SK-N-SH (cell line): ENCODE data around the gene ATP2B3. TPM values are rescaled to one million over a fixed set of nuclear protein-coding genes. Genes with fewer than 3 reads are reported as not detected.

ENCODE experiments used
- CTCF ChIA-PET: fragments of 300-600, 350-600 bp; formaldehyde crosslinking; extraction: SDS; loops from one replicate; lab custom pipeline; 2021; lab: Yijun Ruan, JAX
- POLR2A ChIA-PET: fragments of 350-600 bp; sonication (Branson Sonifier 250); formaldehyde crosslinking; extraction: SDS; loops from one replicate; lab custom pipeline; 2020; ENCODE audit warnings: antibody characterized with exemption, inconsistent platforms; lab: Yijun Ruan, JAX
- DNase-seq: peaks from one replicate; pipeline ENCODE4 v3.0.0; 2012
- H2AFZ ChIP-seq: fragments of 200-600 bp; sonication (generic); 2 replicates; pipeline ENCODE4 v1.8.1; 2016; ENCODE audit warnings: antibody characterized with exemption, mild to moderate bottlenecking, low read depth
- H3F3A ChIP-seq: fragments of 200-600 bp; sonication (generic); replicated peaks from 2 replicates; pipeline ENCODE3; 2016; ENCODE audit warnings: antibody characterized with exemption, mild to moderate bottlenecking; ENCODE audit not compliant: insufficient read depth
- H3K27ac ChIP-seq, 2 experiments: fragments of 200-500 bp in 1 of 2; fragments of 200-600 bp in 1 of 2; sonication (Bioruptor generic) in 1 of 2; sonication (generic), shearing (Covaris generic) in 1 of 2; 2 replicates each; pipeline versions ENCODE4 v1.5.1 to v1.6.1; 2014 to 2016; ENCODE audit warnings: low read depth in 2 of 2, inconsistent platforms in 1 of 2, low read length in 1 of 2, mild to moderate bottlenecking in 1 of 2, mixed read lengths in 1 of 2
- H3K27me3 ChIP-seq: fragments of 200-600 bp; sonication (generic), shearing (Covaris generic); 2 replicates; pipeline ENCODE4 v1.6.1; 2016; ENCODE audit warnings: mixed run types; ENCODE audit not compliant: insufficient read depth
- H3K36me3 ChIP-seq, 2 experiments: fragments of 200-500 bp in 1 of 2; fragments of 200-600 bp in 1 of 2; sonication (Bioruptor generic) in 1 of 2; sonication (generic) in 1 of 2; replicated peaks in 1 of 2; 2 replicates each; pipeline versions ENCODE3 to v1.5.1; 2014 to 2016; ENCODE audit warnings: low read length in 1 of 2, mild to moderate bottlenecking in 1 of 2; ENCODE audit not compliant: insufficient read depth in 2 of 2, control insufficient read depth in 1 of 2
- H3K4me1 ChIP-seq, 2 experiments: fragments of 200-500 bp in 1 of 2; fragments of 200-600 bp in 1 of 2; sonication (Bioruptor generic) in 1 of 2; sonication (generic), shearing (Covaris generic) in 1 of 2; 2 replicates each; pipeline versions ENCODE4 v1.5.1 to v1.6.1; 2014 to 2016; ENCODE audit warnings: low read depth in 1 of 2, low read length in 1 of 2, mixed run types in 1 of 2; ENCODE audit not compliant: insufficient read depth in 2 of 2, control insufficient read depth in 1 of 2
- H3K4me2 ChIP-seq: fragments of 200-600 bp; sonication (generic), shearing (Covaris generic); 2 replicates; pipeline ENCODE4 v1.6.1; 2017; ENCODE audit warnings: mixed run types
- H3K4me3 ChIP-seq, 2 experiments: fragments of 200-500 bp in 1 of 2; fragments of 200-600 bp in 1 of 2; sonication (Bioruptor generic) in 1 of 2; sonication (generic), shearing (Covaris generic) in 1 of 2; 2 replicates each; pipeline versions ENCODE4 v1.5.1 to v1.8.1; 2014 to 2016; ENCODE audit warnings: low read depth in 2 of 2, inconsistent platforms in 1 of 2, low read length in 1 of 2, mild to moderate bottlenecking in 1 of 2, mixed read lengths in 1 of 2, moderate library complexity in 1 of 2
- H3K79me2 ChIP-seq: fragments of 200-600 bp; sonication (generic); 2 replicates; pipeline ENCODE4 v1.8.1; 2017; ENCODE audit warnings: mild to moderate bottlenecking; ENCODE audit not compliant: insufficient read depth
- H3K9ac ChIP-seq: fragments of 200-600 bp; sonication (generic); 2 replicates; pipeline ENCODE4 v1.6.1; 2017; ENCODE audit warnings: mixed run types
- H3K9me2 ChIP-seq: fragments of 200-600 bp; sonication (generic); 2 replicates; pipeline ENCODE4 v1.6.1; 2017; ENCODE audit warnings: mixed run types
- H3K9me3 ChIP-seq: fragments of 200-600 bp; sonication (generic); 2 replicates; pipeline ENCODE4 v1.6.1; 2017; ENCODE audit warnings: mixed run types, mild to moderate bottlenecking, moderate library complexity
- H4K20me1 ChIP-seq: fragments of 200-600 bp; sonication (generic); 2 replicates; pipeline ENCODE4 v1.6.1; 2017; ENCODE audit warnings: mild to moderate bottlenecking, mixed run types; ENCODE audit not compliant: insufficient read depth
- CHD2 ChIP-seq: fragments of 150-350 bp; IDR thresholded peaks from 2 replicates; pipeline ENCODE4 v1.6.1; 2018; ENCODE audit warnings: low read length; ENCODE audit not compliant: partially characterized antibody
- EZH2phosphoT487 ChIP-seq: fragments of 200-600 bp; sonication (generic); IDR thresholded peaks from 2 replicates; pipeline ENCODE4 v1.6.1; 2017; ENCODE audit warnings: low read depth, mixed run types, mild to moderate bottlenecking, antibody characterized with exemption, moderate library complexity, borderline replicate concordance
- FOXM1 ChIP-seq: IDR thresholded peaks from 2 replicates; pipeline ENCODE4 v1.4.0; 2012; ENCODE audit warnings: low read depth, mild to moderate bottlenecking
- GATA2 ChIP-seq: sonication (generic); formaldehyde crosslinking; IDR thresholded peaks from 2 replicates; pipeline ENCODE4 v1.5.0; 2020; ENCODE audit warnings: mild to moderate bottlenecking, missing genetic modification reagents
- JUND ChIP-seq: IDR thresholded peaks from 2 replicates; pipeline ENCODE4 v1.4.0; 2012
- MAX ChIP-seq: IDR thresholded peaks from 2 replicates; pipeline ENCODE4 v1.4.0; 2012; ENCODE audit warnings: low read depth
- MEF2A ChIP-seq: IDR thresholded peaks from 2 replicates; pipeline ENCODE4 v1.4.0; 2012; ENCODE audit warnings: low read depth, borderline replicate concordance
- MXI1 ChIP-seq: IDR thresholded peaks from 2 replicates; pipeline ENCODE4 v1.6.1; 2012; ENCODE audit warnings: mild to moderate bottlenecking, low read depth, low read length, improper control_type of control experiment
- RAD21 ChIP-seq: IDR thresholded peaks from 2 replicates; pipeline ENCODE4 v1.6.1; 2012; ENCODE audit warnings: mild to moderate bottlenecking, low read length
- REST ChIP-seq: IDR thresholded peaks from 2 replicates; pipeline ENCODE4 v1.6.1; 2012; ENCODE audit warnings: mild to moderate bottlenecking, low read depth, low read length, moderate library complexity
- RFX5 ChIP-seq: IDR thresholded peaks from 2 replicates; pipeline ENCODE4 v1.6.1; 2012; ENCODE audit warnings: mild to moderate bottlenecking, improper control_type of control experiment, low read length
- TCF12 ChIP-seq: IDR thresholded peaks from 2 replicates; pipeline ENCODE4 v1.4.0; 2012
- YY1 ChIP-seq: IDR thresholded peaks from 2 replicates; pipeline ENCODE4 v1.4.0; 2012; ENCODE audit warnings: low read depth, mild to moderate bottlenecking
- WGBS: methylation state at CpG from one replicate; pipeline ENCODE4 v1.1.6; 2017; ENCODE audit warnings: low lambda C conversion rate; 5-methylcytosine and 5-hydroxymethylcytosine counted together
- polyA plus RNA-seq, 3 experiments: library from polyadenylated mRNA; depleted of rRNA; stranded (reverse); fragments of >200 nt; gene quantifications; 2 replicates each; pipeline ENCODE4 v1.2.3, GENCODE V29; 2012
- TF ChIP-seq, protein P1 (sequence below): IDR thresholded peaks from 2 replicates; pipeline ENCODE4; 2012
- TF ChIP-seq, protein P2 (sequence below): fragments of 150-350 bp; IDR thresholded peaks from 2 replicates; pipeline ENCODE4 v1.6.1; 2017; ENCODE audit warnings: antibody characterized with exemption, low read length, low read depth, borderline replicate concordance

The ATP2B3 gene
- polyA plus RNA-seq, 1 of the 3 experiments (the other 2 are of a cell fraction), result 0.16 TPM

DNA sequence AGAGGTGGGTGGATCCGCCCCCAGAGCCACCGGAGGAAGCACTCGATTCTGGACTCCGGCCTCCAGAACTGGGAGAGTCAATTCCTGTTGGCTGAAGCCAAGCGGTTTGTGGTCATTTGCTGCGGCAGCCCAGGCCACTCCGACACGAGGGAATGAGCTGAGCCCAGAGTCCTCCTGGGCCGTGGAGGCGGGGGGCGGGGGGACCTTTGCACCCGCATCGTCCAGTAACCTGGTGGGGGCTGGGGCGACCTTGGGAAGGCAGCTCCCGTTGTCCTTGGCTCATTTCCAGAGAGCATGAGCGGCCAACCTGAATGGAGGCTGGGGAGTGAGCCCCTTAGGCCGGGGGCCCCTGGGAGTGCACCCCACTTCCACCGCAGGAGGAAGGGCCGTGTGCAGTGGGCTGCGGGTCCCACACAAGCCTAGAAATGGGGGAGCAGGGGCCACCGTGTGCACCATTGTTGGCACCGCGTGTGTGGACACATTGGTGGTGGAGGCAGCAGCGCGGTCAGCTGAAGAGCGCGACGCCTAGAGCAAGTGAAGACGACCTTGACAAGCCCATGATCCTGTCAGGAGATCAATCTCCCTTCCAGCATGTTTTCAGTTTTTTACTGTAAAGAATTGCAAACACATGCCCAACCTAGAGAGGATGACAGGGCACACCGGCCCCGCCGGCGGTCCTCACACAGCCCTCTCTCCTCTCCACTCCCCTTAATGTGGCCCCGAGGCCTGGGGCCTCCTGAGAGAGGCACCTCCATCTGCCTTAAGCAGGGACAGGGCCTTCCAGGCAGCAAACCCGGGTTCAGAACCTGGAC is 109.6 kb downstream of the ATP2B3 start:
- Histone ChIP-seq H3K9me2 (no peaks in the 10 kb centered on the region), H4K20me1 (no peaks in the 10 kb centered on the region), H3K4me3 (no peak overlapping the region), H3K9ac (no peak overlapping the region), H3K4me2 (no peak overlapping the region), H3K9me3 (peaks cover 7% of the 10 kb centered on the region; the same call in 1 of the 2 replicates), H3K27me3 (peaks cover 65% of the 10 kb centered on the region), H2AFZ (no peak overlapping the region), H3K36me3 (no peaks in the 10 kb centered on the region), H3K79me2 (no peaks in the 10 kb centered on the region), H3K4me1 (no peaks in the 10 kb centered on the region; a peak in 1 of 4 replicates), H3K27ac (no peak overlapping the region), H3F3A (no peaks in the 10 kb centered on the region)
- ChIA-PET POLR2A (no interaction called here), CTCF (interaction anchor here (1.2 to 1.5 kb wide), 2 partner anchors 16 to 17 kb away, joined by 3 read pairs; no protein-coding TSS in a partner anchor)
- DNase-seq, result no peak
- 61% methylated on average over 24 of the region's 35 CpGs for WGBS
- TF ChIP-seq MXI1 (no peak), EZH2phosphoT487 (no peak)

- Histone ChIP-seq H3F3A (no peaks in the 10 kb centered on the region), H2AFZ (no peak overlapping the region), H3K36me3 (no peaks in the 10 kb centered on the region), H3K9ac (no peak overlapping the region), H3K4me3 (no peak overlapping the region), H4K20me1 (no peaks in the 10 kb centered on the region), H3K4me2 (no peak overlapping the region), H3K27me3 (peaks cover 59% of the 10 kb centered on the region), H3K27ac (no peak overlapping the region), H3K79me2 (no peaks in the 10 kb centered on the region), H3K4me1 (no peaks in the 10 kb centered on the region; a peak in 1 of 4 replicates), H3K9me3 (peaks cover 7% of the 10 kb centered on the region; the same call in 1 of the 2 replicates), H3K9me2 (no peaks in the 10 kb centered on the region)
- WGBS, result 71% methylated on average over 6 of the region's 15 CpGs
- CTCF ChIA-PET, result interaction anchor here (1.2 kb wide), 1 partner anchor 17 kb away, joined by 3 read pairs; no protein-coding TSS in a partner anchor
- DNase-seq, result peak; percentile 23
- TF ChIP-seq RAD21, result no peak
- POLR2A ChIA-PET, result no interaction called here
These were observed 110.3 kb downstream of the ATP2B3 start for GRCh38 chrX:153627675-153628111.

- Histone ChIP-seq H3K9me3 (peaks cover 7% of the 10 kb centered on the region; the same call in 1 of the 2 replicates), H3K4me2 (no peak overlapping the region), H3F3A (no peaks in the 10 kb centered on the region), H3K79me2 (no peaks in the 10 kb centered on the region), H3K9me2 (no peaks in the 10 kb centered on the region), H3K27me3 (peaks cover 54% of the 10 kb centered on the region), H3K4me1 (no peaks in the 10 kb centered on the region; a peak in 1 of 4 replicates), H3K9ac (no peak overlapping the region), H2AFZ (no peak overlapping the region), H3K36me3 (no peaks in the 10 kb centered on the region), H3K27ac (no peak overlapping the region), H3K4me3 (no peak overlapping the region), H4K20me1 (no peaks in the 10 kb centered on the region)
- ChIA-PET POLR2A (no interaction called here), CTCF (interaction anchor here (1.2 kb wide), 1 partner anchor 18 kb away, joined by 3 read pairs; no protein-coding TSS in a partner anchor)
- WGBS, result 71% methylated on average over 6 of the region's 8 CpGs
- no peak for DNase-seq
- TF ChIP-seq JUND (no peak), GATA2 (CRISPR knock-in tag) (no peak), MEF2A (no peak), CHD2 (no peak), YY1 (no peak), REST (no peak), MAX (no peak), FOXM1 (no peak), TCF12 (no peak), MXI1 (no peak), RFX5 (no peak)
- TF ChIP-seq, protein P1, sequence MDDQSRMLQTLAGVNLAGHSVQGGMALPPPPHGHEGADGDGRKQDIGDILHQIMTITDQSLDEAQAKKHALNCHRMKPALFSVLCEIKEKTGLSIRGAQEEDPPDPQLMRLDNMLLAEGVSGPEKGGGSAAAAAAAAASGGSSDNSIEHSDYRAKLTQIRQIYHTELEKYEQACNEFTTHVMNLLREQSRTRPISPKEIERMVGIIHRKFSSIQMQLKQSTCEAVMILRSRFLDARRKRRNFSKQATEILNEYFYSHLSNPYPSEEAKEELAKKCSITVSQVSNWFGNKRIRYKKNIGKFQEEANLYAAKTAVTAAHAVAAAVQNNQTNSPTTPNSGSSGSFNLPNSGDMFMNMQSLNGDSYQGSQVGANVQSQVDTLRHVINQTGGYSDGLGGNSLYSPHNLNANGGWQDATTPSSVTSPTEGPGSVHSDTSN, result no peak
- TF ChIP-seq, protein P2, sequence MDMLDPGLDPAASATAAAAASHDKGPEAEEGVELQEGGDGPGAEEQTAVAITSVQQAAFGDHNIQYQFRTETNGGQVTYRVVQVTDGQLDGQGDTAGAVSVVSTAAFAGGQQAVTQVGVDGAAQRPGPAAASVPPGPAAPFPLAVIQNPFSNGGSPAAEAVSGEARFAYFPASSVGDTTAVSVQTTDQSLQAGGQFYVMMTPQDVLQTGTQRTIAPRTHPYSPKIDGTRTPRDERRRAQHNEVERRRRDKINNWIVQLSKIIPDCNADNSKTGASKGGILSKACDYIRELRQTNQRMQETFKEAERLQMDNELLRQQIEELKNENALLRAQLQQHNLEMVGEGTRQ, result no peak
These were observed 110.7 kb downstream of the ATP2B3 start for GRCh38 chrX:153628129-153628528.
